Caki2 (cell line): Measurements from ENCODE around the gene ACTMAP. TPM values are rescaled to one million over a fixed set of nuclear protein-coding genes. Genes with fewer than 3 reads are reported as not detected.

Source experiments
- total RNA-seq: library from RNA; depleted of rRNA; stranded (reverse); fragments of >200 nt; shearing (Covaris generic); gene quantifications from 2 replicates; pipeline ENCODE4 v1.2.3, GENCODE V29; 2014; ENCODE audit warnings: low replicate concordance; rRNA removed

ACTMAP gene
- total RNA-seq, 1 experiment from 2014 or later = 3.3 TPM

Other genes with a start within 250 kb of the ACTMAP start
- 92.6 and 137 TPM in 2 replicates for gene SHKBP1, start 173.6 kb downstream of the ACTMAP start, total RNA-seq
- 47.7 and 129 TPM in 2 replicates for gene LTBP4, start 149.1 kb downstream of the ACTMAP start, total RNA-seq
- gene NUMBL, start 59.8 kb downstream of the ACTMAP start, total RNA-seq = 22.2 and 39.0 TPM in 2 replicates
- 81.8 and 159 TPM in 2 replicates for gene COQ8B, start 33.6 kb downstream of the ACTMAP start, total RNA-seq
- 23.1 and 25.3 TPM in 2 replicates for gene ITPKC, start 33.4 kb downstream of the ACTMAP start, total RNA-seq
- 51.1 and 64.3 TPM in 2 replicates for gene SNRPA, start 726 bp upstream of the ACTMAP start, total RNA-seq
- gene MIA, start 25.0 kb upstream of the ACTMAP start, total RNA-seq = not detected in 2 replicates
- gene RAB4B, start 27.8 kb upstream of the ACTMAP start, total RNA-seq = 62.7 and 79.7 TPM in 2 replicates
- 98.8 and 138 TPM in 2 replicates for gene EGLN2, start 48.7 kb upstream of the ACTMAP start, total RNA-seq
- not detected in 2 replicates for gene CYP2A6, start 100.0 kb upstream of the ACTMAP start, total RNA-seq
- gene CYP2A7, start 131.8 kb upstream of the ACTMAP start, total RNA-seq = not detected in 2 replicates
- gene CYP2B6, start 240.8 kb upstream of the ACTMAP start, total RNA-seq = not detected in 2 replicates